Measurements from ENCODE around the gene RRP7A.
"Not testable (repeated sequence)": the region's sequence is repeated elsewhere in the genome, so short reads cannot be mapped to it uniquely, and the experiment has no call there.

The RRP7A gene

GRCh38 chr22:42535082-42535731, 15.6 kb upstream of the RRP7A start:
- DNase-seq = not testable (repeated sequence)

- no peak for DNase-seq
Measured at GRCh38 chr22:42533638-42533977, 14.0 kb upstream of the RRP7A start.

DNA sequence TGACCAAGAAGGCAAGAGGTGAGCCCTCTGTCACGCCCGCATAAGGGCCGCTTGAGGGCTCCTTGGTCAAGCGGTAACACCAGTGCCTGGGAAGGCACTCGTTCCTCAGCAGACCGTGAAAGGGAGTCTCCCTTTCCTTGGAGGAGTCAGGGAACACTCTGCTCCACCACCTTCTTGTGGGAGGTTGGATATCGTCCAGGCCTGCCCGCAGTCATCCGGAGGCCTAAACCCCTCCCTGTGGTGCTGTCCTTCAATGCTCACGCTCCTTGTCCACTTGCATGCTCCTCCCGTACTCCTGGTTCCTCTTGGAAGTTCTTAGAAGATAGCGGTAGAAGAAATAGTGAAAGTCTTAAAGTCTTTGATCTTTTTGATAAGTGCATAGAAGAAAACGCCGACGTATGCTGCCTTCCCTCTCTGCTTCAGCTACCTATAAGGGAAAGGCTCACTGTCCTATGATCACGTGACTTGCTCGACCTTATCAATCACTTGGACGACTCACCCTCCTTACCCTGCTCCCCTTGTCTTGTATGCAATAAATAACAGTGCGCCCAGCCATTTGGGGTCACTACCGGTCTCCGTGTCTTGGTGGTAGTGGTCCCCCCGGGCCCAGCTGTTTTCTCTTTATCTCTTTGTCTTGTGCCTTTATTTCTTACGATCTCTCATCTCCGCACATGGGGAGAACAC, 11.9 kb upstream of the RRP7A start:
- not testable (repeated sequence) for DNase-seq

GRCh38 chr22:42529435-42529834, 9.8 kb upstream of the RRP7A start:
- not testable (repeated sequence) for DNase-seq

- DNase-seq = no peak
Measured at GRCh38 chr22:42528591-42529307, 9.2 kb upstream of the RRP7A start.

- no peak for DNase-seq
Measured at GRCh38 chr22:42522546-42522945, 3.0 kb upstream of the RRP7A start.

DNA sequence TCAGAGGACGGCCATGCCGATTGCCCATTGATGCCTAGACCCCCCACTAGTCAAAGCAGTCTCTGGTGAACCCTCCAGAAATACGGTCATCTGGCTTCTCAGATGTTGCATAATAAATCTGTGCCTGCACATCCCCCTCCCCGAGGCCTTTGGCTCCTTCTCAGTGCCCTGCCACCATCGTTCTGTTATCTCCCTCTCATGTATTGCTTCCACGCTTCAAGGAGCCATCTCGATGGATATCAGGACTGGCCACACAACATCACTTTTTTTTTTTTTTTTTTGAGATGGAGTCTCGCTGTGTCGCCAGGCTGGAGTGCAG, 1.6 kb upstream of the RRP7A start:
- DNase-seq = no peak

DNA sequence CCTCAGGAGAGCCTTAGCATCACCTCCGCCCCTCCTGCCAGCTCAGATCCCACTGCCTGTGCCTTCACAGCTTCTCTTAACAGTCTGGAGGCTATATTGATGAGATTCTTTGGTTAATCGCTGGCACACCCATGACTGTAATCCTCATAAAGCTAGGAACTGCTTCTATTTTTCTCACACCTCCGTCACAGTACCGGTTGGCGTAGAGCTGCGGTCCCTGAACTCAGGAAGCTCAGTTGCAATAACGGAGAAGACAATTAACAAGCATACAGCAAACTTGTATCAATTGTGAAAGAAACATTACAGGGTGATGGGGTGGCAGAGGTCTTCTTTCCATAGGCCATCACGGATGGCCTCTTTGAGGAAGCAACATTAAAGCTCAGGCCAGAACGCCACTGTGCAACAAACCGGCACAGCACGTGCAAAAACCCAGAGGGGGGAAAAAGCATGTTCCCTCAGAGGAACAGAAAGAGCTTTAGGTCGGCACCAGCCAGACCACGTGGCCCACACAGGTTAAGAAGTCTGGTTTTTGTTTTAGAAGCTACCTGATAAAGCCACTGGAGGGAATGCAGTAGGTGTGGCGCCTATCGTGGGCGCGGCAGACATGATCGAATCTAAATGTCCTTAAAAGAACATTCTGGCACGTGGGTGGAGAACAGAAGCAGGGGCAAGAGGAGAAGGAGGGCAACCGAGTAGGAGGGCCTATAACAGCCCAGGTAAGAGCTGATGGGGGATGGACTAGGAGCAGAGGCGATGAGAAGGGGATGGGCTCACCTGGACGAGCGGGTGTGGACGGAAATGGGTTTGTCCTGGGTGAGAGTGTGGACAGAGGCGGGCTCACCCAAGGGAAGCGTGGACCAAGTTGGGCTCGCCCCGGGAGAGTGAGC, 715 bp downstream of the RRP7A start:
- DNase-seq = not testable (repeated sequence)

DNA sequence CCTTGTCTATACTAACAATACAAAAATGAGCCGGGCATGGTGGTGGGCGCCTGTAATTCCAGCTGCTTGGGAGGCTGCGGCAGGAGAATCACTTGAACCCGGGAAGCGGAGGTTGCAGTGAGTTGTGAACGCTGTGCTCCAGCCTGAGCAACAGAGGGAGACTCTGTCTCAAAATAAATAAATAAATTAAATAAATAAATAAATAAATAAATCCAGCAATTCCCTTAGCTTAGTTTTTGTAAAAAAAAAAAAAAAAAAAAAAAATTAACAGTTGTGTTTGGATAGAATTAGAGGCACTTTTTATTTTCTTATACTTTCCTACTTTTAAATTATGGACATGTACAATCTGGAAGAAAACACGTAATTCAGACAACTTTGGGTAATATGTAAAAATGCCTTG, 2.5 kb downstream of the RRP7A start:
- DNase-seq = not testable (repeated sequence)

- DNase-seq = no peak
Measured at GRCh38 chr22:42515896-42516295, 3.7 kb downstream of the RRP7A start.

GRCh38 chr22:42515304-42515703, 4.3 kb downstream of the RRP7A start:
- not testable (repeated sequence) for DNase-seq

DNA sequence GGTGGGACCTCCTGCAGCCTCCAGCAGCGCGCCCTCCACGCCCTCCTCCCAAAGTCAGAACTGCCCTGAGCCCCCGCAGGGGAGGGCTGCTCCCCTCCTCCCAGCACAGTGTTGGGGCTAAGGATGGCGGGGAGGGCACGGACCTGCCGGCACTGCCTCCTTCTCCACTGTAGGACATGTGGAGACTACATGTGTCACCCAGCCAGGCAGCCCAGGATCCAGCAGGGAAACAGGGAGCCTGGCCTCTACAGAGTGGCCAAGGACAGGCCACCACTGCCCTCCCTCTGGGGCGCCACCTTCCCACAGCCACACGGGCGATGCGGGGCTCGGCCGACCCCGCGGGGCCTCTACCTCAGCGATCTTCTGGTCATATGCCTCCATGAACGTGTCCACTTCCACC, 5.3 kb downstream of the RRP7A start:
- DNase-seq = not testable (repeated sequence)

DNA sequence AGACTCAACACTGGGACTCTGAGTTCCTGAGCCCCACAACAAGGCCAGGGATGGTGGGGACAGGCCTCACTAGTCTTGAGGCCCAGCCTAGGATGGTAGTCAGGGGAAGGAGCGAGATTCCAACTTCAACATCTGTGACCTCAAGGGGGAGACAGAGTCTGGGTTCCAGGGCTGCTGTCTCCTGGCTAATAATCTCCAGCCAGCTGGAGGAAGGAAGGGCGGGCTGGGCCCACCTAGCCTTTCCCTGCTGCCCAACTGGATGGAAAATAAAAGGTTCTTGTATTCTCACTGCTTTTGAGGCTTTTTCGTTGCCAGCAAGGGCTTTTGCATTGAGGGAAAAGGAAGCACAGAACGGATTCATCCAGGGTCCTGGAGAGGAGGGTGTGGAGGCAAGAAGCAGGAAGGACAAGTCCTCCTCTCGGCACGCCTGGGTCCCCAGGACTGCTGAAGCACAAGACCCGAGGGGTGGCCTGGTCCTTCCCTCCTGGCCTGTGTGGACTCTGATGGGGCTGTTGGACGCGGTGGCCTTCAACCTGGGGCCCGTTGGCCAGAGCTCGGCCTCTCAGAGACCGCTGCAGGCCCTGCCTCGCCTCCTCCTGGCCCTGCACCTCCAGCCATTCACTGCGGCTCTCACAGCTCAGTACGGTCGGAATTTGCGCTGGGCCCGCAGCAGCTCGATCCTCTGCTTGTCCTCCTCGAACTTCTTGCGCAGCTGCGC, 7.2 kb downstream of the RRP7A start:
- not testable (repeated sequence) for DNase-seq

- no peak for DNase-seq
Measured at GRCh38 chr22:42511401-42511891, 8.2 kb downstream of the RRP7A start.

DNA sequence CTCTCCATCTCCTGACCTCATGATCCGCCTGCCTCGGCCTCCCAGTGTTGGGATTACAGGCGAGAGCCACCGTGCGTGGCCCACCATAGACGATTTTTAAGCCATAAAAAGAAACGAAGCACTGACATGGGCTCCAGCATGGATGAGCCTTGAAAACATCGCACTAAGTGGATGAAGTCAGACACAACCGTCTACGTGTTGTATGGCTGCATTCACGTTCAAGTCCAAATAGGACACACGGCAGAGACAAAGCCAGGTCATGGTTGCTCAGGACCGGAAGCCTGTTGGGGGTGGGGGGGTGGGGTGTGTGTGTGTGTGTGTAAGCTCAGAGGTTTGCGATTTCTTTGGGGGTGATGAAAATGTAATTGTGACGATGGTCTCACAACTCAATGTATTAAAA, 10.0 kb downstream of the RRP7A start:
- no peak for DNase-seq

- peak; percentile 61 for DNase-seq
Measured at GRCh38 chr22:42508975-42509364, 10.6 kb downstream of the RRP7A start.

DNA sequence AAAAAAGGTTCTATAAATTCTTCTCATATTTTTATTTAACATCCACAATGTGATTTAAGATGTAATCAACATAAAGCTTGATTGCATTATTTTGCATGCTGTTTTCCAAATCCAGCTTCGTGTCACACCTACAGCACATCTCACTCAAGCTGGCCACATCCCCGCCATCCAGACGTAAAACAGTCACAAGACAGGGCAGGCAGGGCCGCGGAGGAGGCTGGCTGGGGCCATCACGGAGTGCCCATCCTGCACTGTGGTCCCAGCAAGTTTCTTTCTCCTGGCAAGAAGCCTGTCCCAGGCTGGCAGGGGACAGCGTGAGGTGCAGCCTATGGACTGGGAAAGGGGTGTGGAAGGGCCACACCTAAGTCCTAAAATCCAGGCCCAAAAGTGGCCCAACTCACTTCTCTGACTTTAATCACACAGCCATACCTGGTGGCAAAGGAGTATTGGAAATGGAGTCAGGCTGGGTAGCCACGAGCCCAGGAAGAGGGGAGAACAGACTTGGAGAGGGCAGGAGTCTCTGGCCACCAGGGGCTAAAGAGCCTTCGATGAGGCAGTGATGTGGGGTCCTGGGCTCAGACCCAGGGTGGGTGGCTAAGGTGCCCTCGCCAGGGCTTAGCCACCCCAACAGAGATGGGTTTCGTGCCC, 11.1 kb downstream of the RRP7A start:
- peak; percentile 68 for DNase-seq

- no peak for DNase-seq
Measured at GRCh38 chr22:42500836-42501179, 18.8 kb downstream of the RRP7A start.

DNA sequence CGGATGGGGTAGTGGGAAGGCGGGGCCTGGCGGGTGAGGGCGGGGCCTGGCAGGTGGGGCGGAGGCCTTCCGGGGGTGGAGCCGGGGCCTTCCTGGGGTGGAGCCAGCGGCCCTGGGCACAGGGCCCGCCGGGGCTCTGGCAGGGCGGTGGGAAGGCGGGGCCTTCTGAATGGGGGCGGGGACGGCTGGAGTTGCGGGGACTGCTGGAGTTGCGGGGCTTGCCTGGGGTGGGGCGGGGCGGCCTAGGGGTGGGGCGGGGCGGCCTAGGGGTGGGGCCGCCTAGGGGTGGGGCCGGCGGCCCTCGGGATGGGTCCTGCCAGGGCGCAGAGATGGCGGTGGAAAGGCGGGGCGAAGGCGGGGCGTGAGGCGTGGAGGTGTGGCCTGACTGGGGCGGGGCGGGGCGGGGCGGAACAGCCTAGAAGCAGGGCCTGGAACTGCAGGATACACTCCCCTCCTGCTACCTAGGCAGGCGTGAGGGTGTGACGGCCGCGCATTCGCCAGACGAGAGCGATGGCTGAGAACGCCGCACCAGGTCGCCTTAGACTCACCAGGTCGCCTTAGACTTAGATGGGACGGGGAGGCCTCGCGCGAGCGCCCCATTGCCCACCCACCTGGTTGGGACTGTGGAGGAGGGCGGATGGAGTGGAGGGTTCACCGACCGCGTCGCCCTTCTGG, 19.3 kb downstream of the RRP7A start:
- peak; percentile 92 for DNase-seq

DNA sequence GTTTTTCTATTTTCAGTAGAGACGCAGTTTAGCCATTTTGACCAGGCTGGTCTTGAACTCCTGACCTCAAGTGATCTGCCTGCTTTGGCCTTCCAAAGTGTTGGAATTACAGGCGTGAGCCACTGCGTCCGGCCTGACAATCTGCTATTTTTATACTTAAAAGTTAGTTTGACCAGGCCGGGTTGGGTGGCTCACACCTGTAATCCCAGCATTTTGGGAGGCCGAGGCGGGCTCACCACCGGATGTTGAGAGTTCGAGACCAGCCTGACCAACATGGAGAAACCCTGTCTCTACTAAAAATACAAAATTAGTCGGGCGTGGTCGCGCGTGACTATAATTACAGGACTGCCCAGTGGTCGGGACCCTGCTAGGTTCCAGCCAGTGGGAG, 19.8 kb downstream of the RRP7A start:
- DNase-seq = not testable (repeated sequence)

- DNase-seq = not testable (repeated sequence)
Measured at GRCh38 chr22:42495533-42496141, 24.0 kb downstream of the RRP7A start.
